ENCODE measurements around the gene DNAJC11.

Gene DNAJC11

DNA sequence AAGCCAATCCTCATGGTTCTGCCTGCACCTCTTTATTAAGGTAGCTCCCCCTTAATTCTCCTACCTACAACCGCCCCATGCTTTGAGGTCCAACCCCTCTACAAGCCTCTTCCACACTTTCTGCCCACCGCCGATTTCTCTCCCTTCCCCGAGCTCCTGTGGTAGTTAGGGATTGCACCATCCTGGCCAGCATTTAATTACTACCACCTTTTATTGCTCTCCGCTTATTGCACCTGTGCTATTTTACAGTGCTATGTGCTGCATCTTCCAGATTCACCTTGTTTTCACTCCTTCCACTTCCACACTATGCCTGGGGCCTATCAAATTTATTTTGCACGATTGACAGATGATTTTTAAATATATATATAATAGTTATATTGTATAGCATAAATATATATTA is 29.3 kb upstream of the DNAJC11 start:
- ATAC-seq: no peak
- TF ChIP-seq, protein P1, sequence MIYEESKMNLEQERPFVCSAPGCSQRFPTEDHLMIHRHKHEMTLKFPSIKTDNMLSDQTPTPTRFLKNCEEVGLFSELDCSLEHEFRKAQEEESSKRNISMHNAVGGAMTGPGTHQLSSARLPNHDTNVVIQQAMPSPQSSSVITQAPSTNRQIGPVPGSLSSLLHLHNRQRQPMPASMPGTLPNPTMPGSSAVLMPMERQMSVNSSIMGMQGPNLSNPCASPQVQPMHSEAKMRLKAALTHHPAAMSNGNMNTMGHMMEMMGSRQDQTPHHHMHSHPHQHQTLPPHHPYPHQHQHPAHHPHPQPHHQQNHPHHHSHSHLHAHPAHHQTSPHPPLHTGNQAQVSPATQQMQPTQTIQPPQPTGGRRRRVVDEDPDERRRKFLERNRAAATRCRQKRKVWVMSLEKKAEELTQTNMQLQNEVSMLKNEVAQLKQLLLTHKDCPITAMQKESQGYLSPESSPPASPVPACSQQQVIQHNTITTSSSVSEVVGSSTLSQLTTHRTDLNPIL (CRISPR knock-in tag; IDR thresholded peaks at IDR 0.05; ENCODE audit: low read depth): no peak
- TF ChIP-seq, protein P2, sequence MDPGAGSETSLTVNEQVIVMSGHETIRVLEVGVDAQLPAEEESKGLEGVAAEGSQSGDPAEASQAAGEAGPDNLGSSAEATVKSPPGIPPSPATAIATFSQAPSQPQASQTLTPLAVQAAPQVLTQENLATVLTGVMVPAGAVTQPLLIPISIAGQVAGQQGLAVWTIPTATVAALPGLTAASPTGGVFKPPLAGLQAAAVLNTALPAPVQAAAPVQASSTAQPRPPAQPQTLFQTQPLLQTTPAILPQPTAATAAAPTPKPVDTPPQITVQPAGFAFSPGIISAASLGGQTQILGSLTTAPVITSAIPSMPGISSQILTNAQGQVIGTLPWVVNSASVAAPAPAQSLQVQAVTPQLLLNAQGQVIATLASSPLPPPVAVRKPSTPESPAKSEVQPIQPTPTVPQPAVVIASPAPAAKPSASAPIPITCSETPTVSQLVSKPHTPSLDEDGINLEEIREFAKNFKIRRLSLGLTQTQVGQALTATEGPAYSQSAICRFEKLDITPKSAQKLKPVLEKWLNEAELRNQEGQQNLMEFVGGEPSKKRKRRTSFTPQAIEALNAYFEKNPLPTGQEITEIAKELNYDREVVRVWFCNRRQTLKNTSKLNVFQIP (CRISPR knock-in tag; IDR thresholded peaks at IDR 0.05; ENCODE audit: borderline replicate concordance, low read depth): no peak
- no peak for TF ChIP-seq TSHZ2 (CRISPR knock-in tag; IDR thresholded peaks at IDR 0.05)
- TF ChIP-seq, protein P3, sequence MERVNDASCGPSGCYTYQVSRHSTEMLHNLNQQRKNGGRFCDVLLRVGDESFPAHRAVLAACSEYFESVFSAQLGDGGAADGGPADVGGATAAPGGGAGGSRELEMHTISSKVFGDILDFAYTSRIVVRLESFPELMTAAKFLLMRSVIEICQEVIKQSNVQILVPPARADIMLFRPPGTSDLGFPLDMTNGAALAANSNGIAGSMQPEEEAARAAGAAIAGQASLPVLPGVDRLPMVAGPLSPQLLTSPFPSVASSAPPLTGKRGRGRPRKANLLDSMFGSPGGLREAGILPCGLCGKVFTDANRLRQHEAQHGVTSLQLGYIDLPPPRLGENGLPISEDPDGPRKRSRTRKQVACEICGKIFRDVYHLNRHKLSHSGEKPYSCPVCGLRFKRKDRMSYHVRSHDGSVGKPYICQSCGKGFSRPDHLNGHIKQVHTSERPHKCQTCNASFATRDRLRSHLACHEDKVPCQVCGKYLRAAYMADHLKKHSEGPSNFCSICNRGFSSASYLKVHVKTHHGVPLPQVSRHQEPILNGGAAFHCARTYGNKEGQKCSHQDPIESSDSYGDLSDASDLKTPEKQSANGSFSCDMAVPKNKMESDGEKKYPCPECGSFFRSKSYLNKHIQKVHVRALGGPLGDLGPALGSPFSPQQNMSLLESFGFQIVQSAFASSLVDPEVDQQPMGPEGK (CRISPR knock-in tag; IDR thresholded peaks at IDR 0.05; ENCODE audit: borderline replicate concordance): no peak
- no peak for TF ChIP-seq GLIS3 (CRISPR knock-in tag; IDR thresholded peaks at IDR 0.05)
- TF ChIP-seq OSR1 (CRISPR knock-in tag; IDR thresholded peaks at IDR 0.05): no peak
- no peak for TF ChIP-seq TCF4 (CRISPR knock-in tag; IDR thresholded peaks at IDR 0.05; ENCODE audit: borderline replicate concordance)
- no peak for TF ChIP-seq SNAI2 (CRISPR knock-in tag; IDR thresholded peaks at IDR 0.05)
- no peak for TF ChIP-seq ZNF8 (CRISPR knock-in tag; IDR thresholded peaks at IDR 0.05)
- no peak for TF ChIP-seq ZNF70 (CRISPR knock-in tag; IDR thresholded peaks at IDR 0.05)
- TF ChIP-seq ARNTL (CRISPR knock-in tag; IDR thresholded peaks at IDR 0.05; ENCODE audit: borderline replicate concordance, low read depth): no peak
- no peak for TF ChIP-seq ISL1 (CRISPR knock-in tag; IDR thresholded peaks at IDR 0.05)
- TF ChIP-seq PPARA (CRISPR knock-in tag; IDR thresholded peaks at IDR 0.05; ENCODE audit: borderline replicate concordance): no peak
- TF ChIP-seq TOX (CRISPR knock-in tag; IDR thresholded peaks at IDR 0.05; ENCODE audit: borderline replicate concordance): no peak
- no peak for TF ChIP-seq ZFP3 (CRISPR knock-in tag; IDR thresholded peaks at IDR 0.05)
- no peak for TF ChIP-seq ZC3H10 (CRISPR knock-in tag; IDR thresholded peaks at IDR 0.05)
- TF ChIP-seq, protein P4, sequence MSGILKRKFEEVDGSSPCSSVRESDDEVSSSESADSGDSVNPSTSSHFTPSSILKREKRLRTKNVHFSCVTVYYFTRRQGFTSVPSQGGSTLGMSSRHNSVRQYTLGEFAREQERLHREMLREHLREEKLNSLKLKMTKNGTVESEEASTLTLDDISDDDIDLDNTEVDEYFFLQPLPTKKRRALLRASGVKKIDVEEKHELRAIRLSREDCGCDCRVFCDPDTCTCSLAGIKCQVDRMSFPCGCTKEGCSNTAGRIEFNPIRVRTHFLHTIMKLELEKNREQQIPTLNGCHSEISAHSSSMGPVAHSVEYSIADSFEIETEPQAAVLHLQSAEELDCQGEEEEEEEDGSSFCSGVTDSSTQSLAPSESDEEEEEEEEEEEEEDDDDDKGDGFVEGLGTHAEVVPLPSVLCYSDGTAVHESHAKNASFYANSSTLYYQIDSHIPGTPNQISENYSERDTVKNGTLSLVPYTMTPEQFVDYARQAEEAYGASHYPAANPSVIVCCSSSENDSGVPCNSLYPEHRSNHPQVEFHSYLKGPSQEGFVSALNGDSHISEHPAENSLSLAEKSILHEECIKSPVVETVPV (CRISPR knock-in tag; IDR thresholded peaks at IDR 0.05): no peak
- TF ChIP-seq RARB (CRISPR knock-in tag; IDR thresholded peaks at IDR 0.05): no peak

DNA sequence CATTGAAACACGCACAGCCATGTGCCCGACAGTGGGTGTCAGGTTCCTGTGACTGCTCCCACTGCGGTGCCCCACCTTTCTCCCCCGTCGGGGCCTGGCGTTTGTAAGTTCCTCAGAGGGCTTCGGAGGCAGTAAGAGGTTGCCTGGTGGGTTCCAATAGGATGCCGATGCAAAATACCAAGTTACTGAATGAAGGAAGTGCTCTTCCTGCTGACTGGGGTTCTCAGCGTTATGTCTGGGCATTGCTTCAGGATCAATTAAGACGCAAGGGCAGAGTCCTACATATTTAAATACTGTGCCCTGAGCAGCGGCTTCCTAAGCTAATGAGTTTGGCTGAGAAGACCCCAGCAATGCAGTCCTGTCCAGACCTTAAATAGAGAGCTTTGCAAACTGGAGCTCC is 28.9 kb upstream of the DNAJC11 start:
- no peak for ATAC-seq
- no peak for TF ChIP-seq TOX (CRISPR knock-in tag; IDR thresholded peaks at IDR 0.05; ENCODE audit: borderline replicate concordance)
- TF ChIP-seq, protein P1 (CRISPR knock-in tag; IDR thresholded peaks at IDR 0.05; ENCODE audit: low read depth): no peak
- no peak for TF ChIP-seq ZNF565 (CRISPR knock-in tag; conservative IDR thresholded peaks at IDR 0.05; ENCODE audit: low read depth)
- TF ChIP-seq RARB (CRISPR knock-in tag; IDR thresholded peaks at IDR 0.05): no peak
- TF ChIP-seq TSHZ2 (CRISPR knock-in tag; IDR thresholded peaks at IDR 0.05): no peak
- no peak for TF ChIP-seq TCF4 (CRISPR knock-in tag; IDR thresholded peaks at IDR 0.05; ENCODE audit: borderline replicate concordance)
- no peak for TF ChIP-seq ISL1 (CRISPR knock-in tag; IDR thresholded peaks at IDR 0.05)
- TF ChIP-seq, protein P3 (CRISPR knock-in tag; IDR thresholded peaks at IDR 0.05; ENCODE audit: borderline replicate concordance): no peak
- TF ChIP-seq ZNF70 (CRISPR knock-in tag; IDR thresholded peaks at IDR 0.05): no peak
- no peak for TF ChIP-seq ZNF8 (CRISPR knock-in tag; IDR thresholded peaks at IDR 0.05)
- TF ChIP-seq GLIS3 (CRISPR knock-in tag; IDR thresholded peaks at IDR 0.05): no peak
- TF ChIP-seq, protein P4 (CRISPR knock-in tag; IDR thresholded peaks at IDR 0.05): no peak
- no peak for TF ChIP-seq ZFP3 (CRISPR knock-in tag; IDR thresholded peaks at IDR 0.05)
- no peak for TF ChIP-seq ARNTL (CRISPR knock-in tag; IDR thresholded peaks at IDR 0.05; ENCODE audit: borderline replicate concordance, low read depth)
- TF ChIP-seq CSDC2 (CRISPR knock-in tag; IDR thresholded peaks at IDR 0.05): no peak
- TF ChIP-seq BACH2 (CRISPR knock-in tag; IDR thresholded peaks at IDR 0.05; ENCODE audit: borderline replicate concordance): no peak
